Renal pelvis (tissue), 4 donors: ENCODE results near the gene NCBP2. TPM values are rescaled to one million over a fixed set of nuclear protein-coding genes. Genes with fewer than 3 reads are reported as not detected.

Experiments used
- DNase-seq: peaks from one replicate; pipeline ENCODE4 v3.0.0-alpha.2; 2013
- polyA plus RNA-seq, 3 donors: library from polyadenylated mRNA; unstranded; fragments of 120-200 nt; gene quantifications; one replicate each; pipeline ENCODE4 v1.2.1, GENCODE V29; 2013; ENCODE audit not compliant: insufficient read length in 3 of 3

NCBP2 gene
- polyA plus RNA-seq, 3 donors: 86.8 to 103 (median 88.6) TPM

DNA sequence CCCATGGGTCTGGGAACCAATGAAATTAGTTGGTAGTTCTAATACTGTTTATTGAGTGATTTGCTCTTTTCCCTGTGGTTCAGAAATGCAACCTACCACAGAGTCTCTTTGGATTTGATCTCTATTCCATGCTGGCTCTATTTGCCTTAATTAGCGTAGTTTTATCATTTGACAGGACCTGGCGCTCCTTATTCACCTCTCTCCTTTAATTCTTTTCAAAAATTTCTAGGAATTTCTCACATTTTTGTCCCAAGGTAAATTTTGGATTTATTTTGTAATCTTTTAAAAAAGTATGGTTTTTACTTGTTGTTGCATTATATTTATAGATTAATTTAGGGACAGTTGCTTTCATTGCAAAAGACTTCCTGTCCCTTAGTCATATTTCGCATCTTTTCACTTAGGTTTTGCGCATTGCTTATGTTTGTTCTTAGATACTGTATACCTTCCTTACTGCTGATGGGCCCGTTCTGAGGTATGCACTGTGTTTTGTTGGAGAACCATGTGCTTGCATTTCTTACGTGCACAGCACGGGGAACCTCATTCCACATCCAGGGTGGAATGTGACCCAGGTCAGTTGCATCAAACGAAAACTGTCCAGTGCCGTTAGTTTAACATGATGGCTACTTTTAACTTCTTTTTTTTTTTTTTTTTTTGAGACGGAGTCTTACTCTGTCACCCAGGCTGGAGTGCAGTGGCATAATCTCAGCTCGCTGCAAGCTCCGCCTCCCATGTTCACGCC is 47.6 kb downstream of the NCBP2 start:
- DNase-seq: no peak

GRCh38 chr3:196889844-196890708 is 52.3 kb downstream of the NCBP2 start:
- DNase-seq: no peak

DNA sequence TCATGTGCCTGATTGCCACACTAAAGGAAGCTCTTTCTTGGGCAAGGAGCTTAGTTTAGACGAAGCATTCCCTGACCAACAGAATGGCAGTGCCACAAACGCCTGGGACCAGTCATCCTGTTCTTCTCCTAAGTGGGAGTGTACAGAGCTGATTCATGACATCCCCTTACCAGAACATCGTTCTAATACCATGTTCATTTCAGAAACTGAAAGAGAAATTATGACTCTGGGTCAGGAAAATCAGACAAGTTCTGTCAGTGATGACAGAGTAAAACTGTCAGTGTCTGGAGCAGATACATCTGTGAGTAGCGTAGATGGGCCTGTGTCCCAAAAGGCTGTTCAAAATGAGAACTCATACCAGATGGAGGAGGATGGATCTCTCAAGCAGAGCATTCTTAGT is 56.2 kb downstream of the NCBP2 start:
- DNase-seq: peak; percentile 3

Other genes starting within 250 kb of the NCBP2 start
- gene CEP19, start 230.3 kb downstream of the NCBP2 start, polyA plus RNA-seq: 1 to 10 TPM; 4.3 to 5.8 (median 5.6) TPM
- 10 to 100 TPM; 26.0 to 32.7 (median 31.0) TPM for gene PIGX, start 230.2 kb downstream of the NCBP2 start, polyA plus RNA-seq
- gene PAK2, start 202.7 kb downstream of the NCBP2 start, polyA plus RNA-seq: 10 to 100 TPM; 63.0 to 79.8 (median 71.7) TPM
- 10 to 100 TPM; 18.6 to 34.7 (median 32.6) TPM for gene SENP5, start 74.6 kb downstream of the NCBP2 start, polyA plus RNA-seq
- gene PIGZ, start 26.3 kb upstream of the NCBP2 start, polyA plus RNA-seq: 1 to 10 TPM in 2 of 3 donors, under 1 TPM in 1; 0.83 to 2.4 (median 2.2) TPM
- 1 to 10 TPM; 1.5 to 3.7 (median 2.0) TPM for gene MELTF, start 87.3 kb upstream of the NCBP2 start, polyA plus RNA-seq